ENCODE measurements around the gene ZNF644.

ZNF644 gene

GRCh38 chr1:90919190-90919719, 102.6 kb downstream of the ZNF644 start:
- H2BK120ac ChIP-seq (ENCODE audit: insufficient read depth, low read length, poor library complexity) = no peak overlapping the region

GRCh38 chr1:90911353-90911752, 110.5 kb downstream of the ZNF644 start:
- H3K18ac ChIP-seq (ENCODE audit: low read length) = no peak overlapping the region
- no peak overlapping the region for H3K9ac ChIP-seq (ENCODE audit: low read length)
- no peaks in the 10 kb centered on the region for H3K79me1 ChIP-seq (ENCODE audit: low read length)
- no CpG with 5 or more reads among the region's 1 CpG for WGBS (ENCODE audit: extremely low coverage, insufficient coverage, insufficient read length)
- H4K12ac ChIP-seq (ENCODE audit: low read depth, low read length) = no peak overlapping the region
- no peaks in the 10 kb centered on the region for H3K79me2 ChIP-seq (ENCODE audit: control insufficient read depth, insufficient read depth, low read length, poor library complexity)
- H2BK5ac ChIP-seq (ENCODE audit: low read depth, low read length, poor library complexity) = no peak overlapping the region
- H3K4me2 ChIP-seq (ENCODE audit: low read length) = no peak overlapping the region
- H3K27ac ChIP-seq (ENCODE audit: low read depth, low read length) = no peak overlapping the region
- no peak overlapping the region for H3K4me3 ChIP-seq (ENCODE audit: low read depth, low read length)
- H3K4me1 ChIP-seq (ENCODE audit: control insufficient read depth in 1 of 2, insufficient read depth in 2 of 2, low read length in 2 of 2) = no peaks in the 10 kb centered on the region
- no peak overlapping the region for H3K23ac ChIP-seq (ENCODE audit: low read length)
- DNase-seq = no peak
- no peak overlapping the region for H3K4ac ChIP-seq (ENCODE audit: low read depth, low read length)
- H2BK12ac ChIP-seq (ENCODE audit: low read length) = no peak overlapping the region
- no peak overlapping the region for H4K8ac ChIP-seq (ENCODE audit: low read depth, low read length)
- no peak overlapping the region for H2AK5ac ChIP-seq (ENCODE audit: low read length)
- H3K9me3 ChIP-seq (ENCODE audit: insufficient read depth, low read depth, low read length) = no peaks in the 10 kb centered on the region
- H3K36me3 ChIP-seq (ENCODE audit: control insufficient read depth in 1 of 2, insufficient read depth in 2 of 2, low read length in 2 of 2) = peaks cover 0 to 2% of the 10 kb centered on the region in 2 experiments
- no peaks in the 10 kb centered on the region for H3K27me3 ChIP-seq (ENCODE audit: insufficient read depth, low read length)
- no peak overlapping the region for H2BK120ac ChIP-seq (ENCODE audit: insufficient read depth, low read length, poor library complexity)
- no peak overlapping the region for H2AFZ ChIP-seq (ENCODE audit: insufficient read depth, low read length, poor library complexity)
- no peak overlapping the region for H4K91ac ChIP-seq (ENCODE audit: low read depth, low read length)
- no peak overlapping the region for H3K14ac ChIP-seq (ENCODE audit: low read length)

More at GRCh38 chr1:90919190-90919719, 102.6 kb downstream of the ZNF644 start:
- Histone ChIP-seq H2BK12ac (ENCODE audit: low read length) (no peak overlapping the region), H2AK5ac (ENCODE audit: low read length) (no peak overlapping the region), H4K91ac (ENCODE audit: low read depth, low read length) (no peak overlapping the region), H3K4me2 (ENCODE audit: low read length) (no peak overlapping the region), H3K27me3 (ENCODE audit: insufficient read depth, low read length) (no peaks in the 10 kb centered on the region), H2BK5ac (ENCODE audit: low read depth, low read length, poor library complexity) (no peak overlapping the region), H3K23ac (ENCODE audit: low read length) (no peak overlapping the region), H3K79me1 (ENCODE audit: low read length) (no peaks in the 10 kb centered on the region), H3K4ac (ENCODE audit: low read depth, low read length) (no peak overlapping the region), H3K4me1 (ENCODE audit: control insufficient read depth in 1 of 2, insufficient read depth in 2 of 2, low read length in 2 of 2) (no peaks in the 10 kb centered on the region), H3K18ac (ENCODE audit: low read length) (no peak overlapping the region), H4K12ac (ENCODE audit: low read depth, low read length) (no peak overlapping the region), H4K8ac (ENCODE audit: low read depth, low read length) (no peak overlapping the region), H3K36me3 (ENCODE audit: control insufficient read depth in 1 of 2, insufficient read depth in 2 of 2, low read length in 2 of 2) (peaks cover 0 to 3% of the 10 kb centered on the region in 2 experiments), H3K9ac (ENCODE audit: low read length) (no peak overlapping the region), H3K9me3 (ENCODE audit: insufficient read depth, low read depth, low read length) (no peaks in the 10 kb centered on the region), H3K79me2 (ENCODE audit: control insufficient read depth, insufficient read depth, low read length, poor library complexity) (no peaks in the 10 kb centered on the region), H3K14ac (ENCODE audit: low read length) (no peak overlapping the region), H3K27ac (ENCODE audit: low read depth, low read length) (no peak overlapping the region), H2AFZ (ENCODE audit: insufficient read depth, low read length, poor library complexity) (no peak overlapping the region), H3K4me3 (ENCODE audit: low read depth, low read length) (no peak overlapping the region)
- DNase-seq = no peak
- no CpG with 5 or more reads among the region's 1 CpG for WGBS (ENCODE audit: extremely low coverage, insufficient coverage, insufficient read length)

- Histone ChIP-seq H4K8ac (ENCODE audit: low read depth, low read length) (no peak overlapping the region), H2AFZ (ENCODE audit: insufficient read depth, low read length, poor library complexity) (no peak overlapping the region), H4K12ac (ENCODE audit: low read depth, low read length) (no peak overlapping the region), H3K18ac (ENCODE audit: low read length) (no peak overlapping the region), H3K79me1 (ENCODE audit: low read length) (no peaks in the 10 kb centered on the region), H3K4me3 (ENCODE audit: low read depth, low read length) (no peak overlapping the region), H2BK120ac (ENCODE audit: insufficient read depth, low read length, poor library complexity) (no peak overlapping the region), H2AK5ac (ENCODE audit: low read length) (no peak overlapping the region), H3K4me1 (ENCODE audit: control insufficient read depth in 1 of 2, insufficient read depth in 2 of 2, low read length in 2 of 2) (no peaks in the 10 kb centered on the region), H3K9me3 (ENCODE audit: insufficient read depth, low read depth, low read length) (no peaks in the 10 kb centered on the region), H2BK12ac (ENCODE audit: low read length) (no peak overlapping the region), H4K91ac (ENCODE audit: low read depth, low read length) (no peak overlapping the region), H3K9ac (ENCODE audit: low read length) (no peak overlapping the region), H3K79me2 (ENCODE audit: control insufficient read depth, insufficient read depth, low read length, poor library complexity) (no peaks in the 10 kb centered on the region), H2BK5ac (ENCODE audit: low read depth, low read length, poor library complexity) (no peak overlapping the region), H3K36me3 (ENCODE audit: control insufficient read depth in 1 of 2, insufficient read depth in 2 of 2, low read length in 2 of 2) (peaks cover 6 to 8% of the 10 kb centered on the region in 2 experiments), H3K4me2 (ENCODE audit: low read length) (no peak overlapping the region), H3K4ac (ENCODE audit: low read depth, low read length) (no peak overlapping the region), H3K23ac (ENCODE audit: low read length) (no peak overlapping the region), H3K27me3 (ENCODE audit: insufficient read depth, low read length) (no peaks in the 10 kb centered on the region), H3K27ac (ENCODE audit: low read depth, low read length) (no peak overlapping the region), H3K14ac (ENCODE audit: low read length) (no peak overlapping the region)
- DNase-seq = no peak
Observed at GRCh38 chr1:90902672-90903071, 119.2 kb downstream of the ZNF644 start.

- Histone ChIP-seq H3K4me3 (ENCODE audit: low read depth, low read length) (no peak overlapping the region), H4K12ac (ENCODE audit: low read depth, low read length) (no peak overlapping the region), H3K14ac (ENCODE audit: low read length) (no peak overlapping the region), H3K79me2 (ENCODE audit: control insufficient read depth, insufficient read depth, low read length, poor library complexity) (no peaks in the 10 kb centered on the region), H4K91ac (ENCODE audit: low read depth, low read length) (no peak overlapping the region), H3K4me2 (ENCODE audit: low read length) (no peak overlapping the region), H3K18ac (ENCODE audit: low read length) (no peak overlapping the region), H3K4ac (ENCODE audit: low read depth, low read length) (no peak overlapping the region), H3K36me3 (ENCODE audit: control insufficient read depth in 1 of 2, insufficient read depth in 2 of 2, low read length in 2 of 2) (peaks cover 6 to 8% of the 10 kb centered on the region in 2 experiments), H3K79me1 (ENCODE audit: low read length) (no peaks in the 10 kb centered on the region), H3K4me1 (ENCODE audit: control insufficient read depth in 1 of 2, insufficient read depth in 2 of 2, low read length in 2 of 2) (no peaks in the 10 kb centered on the region), H2AFZ (ENCODE audit: insufficient read depth, low read length, poor library complexity) (no peak overlapping the region), H4K8ac (ENCODE audit: low read depth, low read length) (no peak overlapping the region), H2BK12ac (ENCODE audit: low read length) (no peak overlapping the region), H3K23ac (ENCODE audit: low read length) (no peak overlapping the region), H2BK5ac (ENCODE audit: low read depth, low read length, poor library complexity) (no peak overlapping the region), H2AK5ac (ENCODE audit: low read length) (no peak overlapping the region), H3K27ac (ENCODE audit: low read depth, low read length) (no peak overlapping the region), H3K9ac (ENCODE audit: low read length) (no peak overlapping the region), H2BK120ac (ENCODE audit: insufficient read depth, low read length, poor library complexity) (no peak overlapping the region), H3K27me3 (ENCODE audit: insufficient read depth, low read length) (no peaks in the 10 kb centered on the region), H3K9me3 (ENCODE audit: insufficient read depth, low read depth, low read length) (no peaks in the 10 kb centered on the region)
- WGBS (ENCODE audit: extremely low coverage, insufficient coverage, insufficient read length) = no CpG with 5 or more reads among the region's 3 CpGs
- no peak for DNase-seq
Observed at GRCh38 chr1:90899263-90899662, 122.6 kb downstream of the ZNF644 start.

Measured in trophoblast cell (in vitro differentiated cells and primary cell).